GM23338 (cell line): ENCODE data around the gene NCKAP5. TPM values are rescaled to one million over a fixed set of nuclear protein-coding genes. Genes with fewer than 3 reads are reported as not detected.

Experiments
- ATAC-seq: fragments of 200-7000 bp; cut with Tn5 transposase; 3 replicates; pipeline ENCODE4 v1.9.1; 2020
- DNase-seq: peaks from one replicate; pipeline ENCODE4 v3.0.0-alpha.2; 2015; ENCODE audit warnings: low spot score
- H2AFZ ChIP-seq: fragments of 200-600 bp; sonication (generic); 2 replicates; pipeline ENCODE4 v1.8.0; 2016; ENCODE audit warnings: antibody characterized with exemption, mild to moderate bottlenecking, moderate library complexity
- H3F3A ChIP-seq: fragments of 200-600 bp; sonication (generic); replicated peaks from 2 replicates; pipeline ENCODE4 v1.8.0; 2017; ENCODE audit warnings: antibody characterized with exemption, mixed run types, low read depth
- H3K27ac ChIP-seq: fragments of 200-600 bp; sonication (generic); 2 replicates; pipeline ENCODE4 v1.6.1; 2016; ENCODE audit warnings: low read depth
- H3K27me3 ChIP-seq: fragments of 200-600 bp; sonication (generic); 2 replicates; pipeline ENCODE4 v1.8.0; 2016; ENCODE audit warnings: mild to moderate bottlenecking, mixed run types, moderate library complexity; ENCODE audit not compliant: insufficient read depth
- H3K36me3 ChIP-seq: fragments of 200-600 bp; sonication (generic); 2 replicates; pipeline ENCODE4 v1.8.0; 2016; ENCODE audit warnings: mild to moderate bottlenecking; ENCODE audit not compliant: insufficient read depth
- H3K4me1 ChIP-seq: fragments of 200-600 bp; sonication (generic); 2 replicates; pipeline ENCODE4 v1.8.0; 2016; ENCODE audit warnings: mild to moderate bottlenecking, moderate library complexity; ENCODE audit not compliant: insufficient read depth
- H3K4me2 ChIP-seq: fragments of 200-600 bp; sonication (generic); 2 replicates; pipeline ENCODE4 v1.7.1; 2017; ENCODE audit warnings: mixed run types
- H3K4me3 ChIP-seq: fragments of 200-600 bp; sonication (generic); 2 replicates; pipeline ENCODE4 v1.6.1; 2016; ENCODE audit warnings: mixed run types
- H3K79me2 ChIP-seq: fragments of 200-600 bp; sonication (generic); replicated peaks from 2 replicates; pipeline ENCODE4 v1.8.0; 2017; ENCODE audit warnings: mild to moderate bottlenecking; ENCODE audit not compliant: insufficient read depth
- H3K9me2 ChIP-seq: fragments of 200-600 bp; sonication (generic); 2 replicates; pipeline ENCODE4 v1.8.0; 2017; ENCODE audit not compliant: insufficient read depth
- H4K20me1 ChIP-seq: fragments of 200-600 bp; sonication (generic); replicated peaks from 2 replicates; pipeline ENCODE4 v1.8.0; 2017; ENCODE audit warnings: mild to moderate bottlenecking; ENCODE audit not compliant: insufficient read depth
- H3K27ac Mint-ChIP-seq: 2 replicates; pipeline ENCODE4 v1.8.0; 2020; ENCODE audit warnings: inconsistent platforms, mild to moderate bottlenecking, moderate library complexity, mixed read lengths
- H3K27me3 Mint-ChIP-seq: 3 replicates; pipeline ENCODE4 v1.8.0; 2022; ENCODE audit warnings: low read depth, mild to moderate bottlenecking, moderate library complexity, mixed read lengths, inconsistent platforms; ENCODE audit not compliant: insufficient read depth, poor library complexity
- H3K36me3 Mint-ChIP-seq: 3 replicates; pipeline ENCODE4 v1.8.0; 2021; ENCODE audit warnings: low read depth, mild to moderate bottlenecking, inconsistent platforms, moderate library complexity, mixed read lengths
- H3K4me1 Mint-ChIP-seq: 3 replicates; pipeline ENCODE4 v1.8.0; 2020; ENCODE audit warnings: mild to moderate bottlenecking, inconsistent platforms, mixed read lengths
- H3K4me3 Mint-ChIP-seq: 3 replicates; pipeline ENCODE4 v1.8.0; 2021; ENCODE audit warnings: moderate library complexity, mild to moderate bottlenecking, inconsistent platforms, mixed read lengths
- H3K9me3 Mint-ChIP-seq: 3 replicates; pipeline ENCODE4 v1.8.0; 2020; ENCODE audit warnings: moderate library complexity, mild to moderate bottlenecking, inconsistent platforms, mixed read lengths
- CREB1 ChIP-seq: fragments of 250-450 bp; sonication (Bioruptor Pico); IDR thresholded peaks from 2 replicates; pipeline ENCODE4 v1.5.0; 2020; ENCODE audit warnings: low read depth, mild to moderate bottlenecking, moderate library complexity
- EZH2 ChIP-seq: fragments of 200-600 bp; sonication (generic); IDR thresholded peaks from one replicate; pipeline ENCODE4 v1.8.0; 2017; ENCODE audit warnings: antibody characterized with exemption, mild to moderate bottlenecking, low read depth; ENCODE audit not compliant: unreplicated experiment
- EZH2phosphoT487 ChIP-seq: fragments of 200-600 bp; sonication (generic); IDR thresholded peaks from one replicate; pipeline ENCODE4 v1.8.1; 2018; ENCODE audit warnings: antibody characterized with exemption; ENCODE audit not compliant: unreplicated experiment
- JUNB ChIP-seq: IDR thresholded peaks from one replicate; pipeline ENCODE4 v1.6.1; 2016; ENCODE audit warnings: antibody characterized with exemption; ENCODE audit not compliant: unreplicated experiment
- NANOG ChIP-seq: IDR thresholded peaks from 2 replicates; pipeline ENCODE4 v1.6.1; 2016; ENCODE audit warnings: antibody characterized with exemption, borderline replicate concordance
- POLR2AphosphoS5 ChIP-seq: IDR thresholded peaks from 2 replicates; pipeline ENCODE4 v1.6.1; 2016; ENCODE audit warnings: antibody characterized with exemption, low read depth
- STAT1 ChIP-seq: IDR thresholded peaks from one replicate; pipeline ENCODE4 v1.6.1; 2016; ENCODE audit warnings: antibody characterized with exemption; ENCODE audit not compliant: unreplicated experiment
- ZNF114 ChIP-seq: fragments of 250-450 bp; sonication (Bioruptor Pico); IDR thresholded peaks from 2 replicates; pipeline ENCODE4 v1.5.0; 2020; ENCODE audit warnings: mild to moderate bottlenecking, moderate library complexity
- ZNF331 ChIP-seq: fragments of 250-450 bp; sonication (Bioruptor Pico); IDR thresholded peaks from 2 replicates; pipeline ENCODE4 v1.5.0; 2020; ENCODE audit warnings: low read depth, mild to moderate bottlenecking, moderate library complexity
- polyA plus RNA-seq: library from polyadenylated mRNA; unstranded; fragments of >200 nt; fragmentation: Nextera tagmentation; extraction: Ambion mirVana; gene quantifications from 2 replicates; pipeline ENCODE4 v1.2.1, GENCODE V29; 2016
- total RNA-seq: library from RNA; depleted of rRNA; stranded (reverse); fragments of >200 nt; shearing (Covaris generic); gene quantifications from 2 replicates; pipeline ENCODE4 v1.2.3, GENCODE V29; 2014
- TF ChIP-seq, protein P1 (sequence below): fragments of 250-450 bp; sonication (Bioruptor Pico); IDR thresholded peaks from 2 replicates; pipeline ENCODE4 v1.5.0; 2020; ENCODE audit warnings: mild to moderate bottlenecking, moderate library complexity
- TF ChIP-seq, protein P2 (sequence below): IDR thresholded peaks from 2 replicates; pipeline ENCODE4 v1.6.1; 2016; ENCODE audit warnings: antibody characterized with exemption
- TF ChIP-seq, protein P3 (sequence below), 2 experiments: fragments of 200-600 bp in 1 of 2; sonication (generic) in 1 of 2; conservative IDR thresholded peaks; 2 replicates each; pipeline versions ENCODE4 v1.5.1 to v1.6.1; 2016 to 2017; ENCODE audit warnings: antibody characterized with exemption in 2 of 2, low read depth in 2 of 2, mild to moderate bottlenecking in 2 of 2, moderate library complexity in 1 of 2

The NCKAP5 gene
- total and polyA plus RNA-seq, 2 experiments from 2014 or later: 0.34 to 0.73 TPM

DNA sequence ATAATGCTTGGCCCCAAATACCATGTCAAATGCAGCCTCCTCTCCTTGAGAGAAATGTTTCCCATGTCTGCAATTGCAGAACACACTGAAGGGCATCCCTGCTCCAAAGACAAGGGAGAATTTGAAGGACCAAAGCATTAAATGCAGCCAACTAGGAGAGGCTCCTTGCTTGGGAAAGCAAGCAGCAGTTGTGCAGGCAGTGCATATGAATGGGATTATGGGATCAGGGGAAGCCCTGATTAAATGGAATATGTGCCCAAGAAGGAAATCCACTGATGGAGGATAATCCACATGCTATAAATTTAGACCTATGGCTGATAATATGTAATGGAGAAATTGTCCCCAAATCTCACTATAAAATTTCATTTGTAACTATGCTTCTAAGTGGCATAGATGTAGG is 116.1 kb downstream of the NCKAP5 start:
- Histone ChIP-seq H3K27ac (no peak overlapping the region), H3F3A (no peaks in the 10 kb centered on the region), H2AFZ (peak overlapping the region; percentile 56; the same call in 1 of the 2 replicates), H4K20me1 (no peaks in the 10 kb centered on the region), H3K79me2 (no peaks in the 10 kb centered on the region), H3K36me3 (no peaks in the 10 kb centered on the region), H3K4me3 (no peak overlapping the region), H3K4me2 (no peak overlapping the region), H3K27me3 (no peaks in the 10 kb centered on the region), H3K4me1 (no peaks in the 10 kb centered on the region), H3K9me2 (no peaks in the 10 kb centered on the region; the same call in 1 of the 2 replicates)
- Mint-ChIP-seq H3K27ac (no peak overlapping the region), H3K36me3 (no peaks in the 10 kb centered on the region), H3K9me3 (no peaks in the 10 kb centered on the region), H3K27me3 (no peaks in the 10 kb centered on the region), H3K4me1 (no peaks in the 10 kb centered on the region), H3K4me3 (no peak overlapping the region)
- TF ChIP-seq NANOG (no peak), POLR2AphosphoS5 (no peak), JUNB (no peak), EZH2phosphoT487 (no peak)
- ATAC-seq (no peak), DNase-seq (no peak)

DNA sequence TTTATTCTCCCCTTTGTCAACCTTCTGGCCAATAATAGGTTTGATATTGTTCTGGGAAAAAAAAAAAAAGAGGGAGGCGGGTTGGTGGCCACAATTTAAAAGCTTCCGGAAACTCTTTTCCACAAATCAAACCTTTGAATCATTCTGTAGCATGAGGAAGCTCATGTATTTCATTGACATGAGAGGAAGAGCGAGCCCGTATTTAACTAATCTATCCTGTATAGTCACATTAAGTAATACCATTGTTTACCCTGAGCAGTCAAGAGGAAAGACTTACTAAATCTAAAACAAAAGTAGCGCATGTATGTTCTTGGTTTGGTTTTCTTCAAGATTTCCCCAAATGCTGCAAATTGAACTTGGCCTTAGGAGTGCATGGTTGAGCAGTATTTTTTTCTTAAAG is 120.1 kb downstream of the NCKAP5 start:
- H3K9me2 ChIP-seq: no peaks in the 10 kb centered on the region; the same call in 1 of the 2 replicates
- H3K36me3 ChIP-seq: no peaks in the 10 kb centered on the region
- H3F3A ChIP-seq: no peaks in the 10 kb centered on the region
- no peak overlapping the region for H3K4me3 Mint-ChIP-seq
- no peak for ATAC-seq
- H3K79me2 ChIP-seq: no peaks in the 10 kb centered on the region
- no peaks in the 10 kb centered on the region for H3K27me3 ChIP-seq
- no peak overlapping the region for H2AFZ ChIP-seq
- no peaks in the 10 kb centered on the region for H4K20me1 ChIP-seq
- H3K9me3 Mint-ChIP-seq: no peaks in the 10 kb centered on the region
- H3K4me3 ChIP-seq: no peak overlapping the region
- H3K4me1 Mint-ChIP-seq: no peaks in the 10 kb centered on the region
- H3K4me2 ChIP-seq: no peak overlapping the region
- no peak overlapping the region for H3K27ac ChIP-seq
- H3K36me3 Mint-ChIP-seq: no peaks in the 10 kb centered on the region
- peaks cover 2% of the 10 kb centered on the region for H3K27me3 Mint-ChIP-seq
- H3K4me1 ChIP-seq: no peaks in the 10 kb centered on the region
- no peak for DNase-seq
- H3K27ac Mint-ChIP-seq: no peak overlapping the region
- TF ChIP-seq, protein P1, sequence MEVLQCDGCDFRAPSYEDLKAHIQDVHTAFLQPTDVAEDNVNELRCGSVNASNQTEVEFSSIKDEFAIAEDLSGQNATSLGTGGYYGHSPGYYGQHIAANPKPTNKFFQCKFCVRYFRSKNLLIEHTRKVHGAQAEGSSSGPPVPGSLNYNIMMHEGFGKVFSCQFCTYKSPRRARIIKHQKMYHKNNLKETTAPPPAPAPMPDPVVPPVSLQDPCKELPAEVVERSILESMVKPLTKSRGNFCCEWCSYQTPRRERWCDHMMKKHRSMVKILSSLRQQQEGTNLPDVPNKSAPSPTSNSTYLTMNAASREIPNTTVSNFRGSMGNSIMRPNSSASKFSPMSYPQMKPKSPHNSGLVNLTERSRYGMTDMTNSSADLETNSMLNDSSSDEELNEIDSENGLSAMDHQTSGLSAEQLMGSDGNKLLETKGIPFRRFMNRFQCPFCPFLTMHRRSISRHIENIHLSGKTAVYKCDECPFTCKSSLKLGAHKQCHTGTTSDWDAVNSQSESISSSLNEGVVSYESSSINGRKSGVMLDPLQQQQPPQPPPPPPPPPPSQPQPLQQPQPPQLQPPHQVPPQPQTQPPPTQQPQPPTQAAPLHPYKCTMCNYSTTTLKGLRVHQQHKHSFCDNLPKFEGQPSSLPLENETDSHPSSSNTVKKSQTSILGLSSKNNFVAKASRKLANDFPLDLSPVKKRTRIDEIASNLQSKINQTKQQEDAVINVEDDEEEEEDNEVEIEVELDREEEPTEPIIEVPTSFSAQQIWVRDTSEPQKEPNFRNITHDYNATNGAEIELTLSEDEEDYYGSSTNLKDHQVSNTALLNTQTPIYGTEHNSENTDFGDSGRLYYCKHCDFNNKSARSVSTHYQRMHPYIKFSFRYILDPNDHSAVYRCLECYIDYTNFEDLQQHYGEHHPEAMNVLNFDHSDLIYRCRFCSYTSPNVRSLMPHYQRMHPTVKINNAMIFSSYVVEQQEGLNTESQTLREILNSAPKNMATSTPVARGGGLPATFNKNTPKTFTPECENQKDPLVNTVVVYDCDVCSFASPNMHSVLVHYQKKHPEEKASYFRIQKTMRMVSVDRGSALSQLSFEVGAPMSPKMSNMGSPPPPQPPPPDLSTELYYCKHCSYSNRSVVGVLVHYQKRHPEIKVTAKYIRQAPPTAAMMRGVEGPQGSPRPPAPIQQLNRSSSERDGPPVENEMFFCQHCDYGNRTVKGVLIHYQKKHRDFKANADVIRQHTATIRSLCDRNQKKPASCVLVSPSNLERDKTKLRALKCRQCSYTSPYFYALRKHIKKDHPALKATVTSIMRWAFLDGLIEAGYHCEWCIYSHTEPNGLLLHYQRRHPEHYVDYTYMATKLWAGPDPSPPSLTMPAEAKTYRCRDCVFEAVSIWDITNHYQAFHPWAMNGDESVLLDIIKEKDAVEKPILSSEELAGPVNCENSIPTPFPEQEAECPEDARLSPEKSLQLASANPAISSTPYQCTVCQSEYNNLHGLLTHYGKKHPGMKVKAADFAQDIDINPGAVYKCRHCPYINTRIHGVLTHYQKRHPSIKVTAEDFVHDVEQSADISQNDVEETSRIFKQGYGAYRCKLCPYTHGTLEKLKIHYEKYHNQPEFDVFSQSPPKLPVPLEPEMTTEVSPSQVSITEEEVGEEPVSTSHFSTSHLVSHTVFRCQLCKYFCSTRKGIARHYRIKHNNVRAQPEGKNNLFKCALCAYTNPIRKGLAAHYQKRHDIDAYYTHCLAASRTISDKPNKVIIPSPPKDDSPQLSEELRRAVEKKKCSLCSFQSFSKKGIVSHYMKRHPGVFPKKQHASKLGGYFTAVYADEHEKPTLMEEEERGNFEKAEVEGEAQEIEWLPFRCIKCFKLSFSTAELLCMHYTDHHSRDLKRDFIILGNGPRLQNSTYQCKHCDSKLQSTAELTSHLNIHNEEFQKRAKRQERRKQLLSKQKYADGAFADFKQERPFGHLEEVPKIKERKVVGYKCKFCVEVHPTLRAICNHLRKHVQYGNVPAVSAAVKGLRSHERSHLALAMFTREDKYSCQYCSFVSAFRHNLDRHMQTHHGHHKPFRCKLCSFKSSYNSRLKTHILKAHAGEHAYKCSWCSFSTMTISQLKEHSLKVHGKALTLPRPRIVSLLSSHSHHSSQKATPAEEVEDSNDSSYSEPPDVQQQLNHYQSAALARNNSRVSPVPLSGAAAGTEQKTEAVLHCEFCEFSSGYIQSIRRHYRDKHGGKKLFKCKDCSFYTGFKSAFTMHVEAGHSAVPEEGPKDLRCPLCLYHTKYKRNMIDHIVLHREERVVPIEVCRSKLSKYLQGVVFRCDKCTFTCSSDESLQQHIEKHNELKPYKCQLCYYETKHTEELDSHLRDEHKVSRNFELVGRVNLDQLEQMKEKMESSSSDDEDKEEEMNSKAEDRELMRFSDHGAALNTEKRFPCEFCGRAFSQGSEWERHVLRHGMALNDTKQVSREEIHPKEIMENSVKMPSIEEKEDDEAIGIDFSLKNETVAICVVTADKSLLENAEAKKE (CRISPR knock-in tag): no peak
- TF ChIP-seq CREB1 (CRISPR knock-in tag) (no peak), ZNF331 (CRISPR knock-in tag) (no peak), STAT1 (no peak), POLR2AphosphoS5 (no peak), EZH2 (no peak), ZNF114 (no peak)
- TF ChIP-seq, protein P2, sequence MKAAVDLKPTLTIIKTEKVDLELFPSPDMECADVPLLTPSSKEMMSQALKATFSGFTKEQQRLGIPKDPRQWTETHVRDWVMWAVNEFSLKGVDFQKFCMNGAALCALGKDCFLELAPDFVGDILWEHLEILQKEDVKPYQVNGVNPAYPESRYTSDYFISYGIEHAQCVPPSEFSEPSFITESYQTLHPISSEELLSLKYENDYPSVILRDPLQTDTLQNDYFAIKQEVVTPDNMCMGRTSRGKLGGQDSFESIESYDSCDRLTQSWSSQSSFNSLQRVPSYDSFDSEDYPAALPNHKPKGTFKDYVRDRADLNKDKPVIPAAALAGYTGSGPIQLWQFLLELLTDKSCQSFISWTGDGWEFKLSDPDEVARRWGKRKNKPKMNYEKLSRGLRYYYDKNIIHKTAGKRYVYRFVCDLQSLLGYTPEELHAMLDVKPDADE: no peak
- TF ChIP-seq, protein P3, sequence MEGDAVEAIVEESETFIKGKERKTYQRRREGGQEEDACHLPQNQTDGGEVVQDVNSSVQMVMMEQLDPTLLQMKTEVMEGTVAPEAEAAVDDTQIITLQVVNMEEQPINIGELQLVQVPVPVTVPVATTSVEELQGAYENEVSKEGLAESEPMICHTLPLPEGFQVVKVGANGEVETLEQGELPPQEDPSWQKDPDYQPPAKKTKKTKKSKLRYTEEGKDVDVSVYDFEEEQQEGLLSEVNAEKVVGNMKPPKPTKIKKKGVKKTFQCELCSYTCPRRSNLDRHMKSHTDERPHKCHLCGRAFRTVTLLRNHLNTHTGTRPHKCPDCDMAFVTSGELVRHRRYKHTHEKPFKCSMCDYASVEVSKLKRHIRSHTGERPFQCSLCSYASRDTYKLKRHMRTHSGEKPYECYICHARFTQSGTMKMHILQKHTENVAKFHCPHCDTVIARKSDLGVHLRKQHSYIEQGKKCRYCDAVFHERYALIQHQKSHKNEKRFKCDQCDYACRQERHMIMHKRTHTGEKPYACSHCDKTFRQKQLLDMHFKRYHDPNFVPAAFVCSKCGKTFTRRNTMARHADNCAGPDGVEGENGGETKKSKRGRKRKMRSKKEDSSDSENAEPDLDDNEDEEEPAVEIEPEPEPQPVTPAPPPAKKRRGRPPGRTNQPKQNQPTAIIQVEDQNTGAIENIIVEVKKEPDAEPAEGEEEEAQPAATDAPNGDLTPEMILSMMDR (conservative IDR thresholded peaks at IDR 0.05; ENCODE audit: low read depth in 2 of 2): no peak
